Glomerular visceral epithelial cell (primary cell): ENCODE data around the gene POLR3G.

Experiments used
- DNase-seq: peaks from one replicate; pipeline ENCODE4 v3.0.0-alpha.2; 2016; ENCODE audit errors: extremely low spot score

Gene POLR3G, protein sequence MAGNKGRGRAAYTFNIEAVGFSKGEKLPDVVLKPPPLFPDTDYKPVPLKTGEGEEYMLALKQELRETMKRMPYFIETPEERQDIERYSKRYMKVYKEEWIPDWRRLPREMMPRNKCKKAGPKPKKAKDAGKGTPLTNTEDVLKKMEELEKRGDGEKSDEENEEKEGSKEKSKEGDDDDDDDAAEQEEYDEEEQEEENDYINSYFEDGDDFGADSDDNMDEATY

DNA sequence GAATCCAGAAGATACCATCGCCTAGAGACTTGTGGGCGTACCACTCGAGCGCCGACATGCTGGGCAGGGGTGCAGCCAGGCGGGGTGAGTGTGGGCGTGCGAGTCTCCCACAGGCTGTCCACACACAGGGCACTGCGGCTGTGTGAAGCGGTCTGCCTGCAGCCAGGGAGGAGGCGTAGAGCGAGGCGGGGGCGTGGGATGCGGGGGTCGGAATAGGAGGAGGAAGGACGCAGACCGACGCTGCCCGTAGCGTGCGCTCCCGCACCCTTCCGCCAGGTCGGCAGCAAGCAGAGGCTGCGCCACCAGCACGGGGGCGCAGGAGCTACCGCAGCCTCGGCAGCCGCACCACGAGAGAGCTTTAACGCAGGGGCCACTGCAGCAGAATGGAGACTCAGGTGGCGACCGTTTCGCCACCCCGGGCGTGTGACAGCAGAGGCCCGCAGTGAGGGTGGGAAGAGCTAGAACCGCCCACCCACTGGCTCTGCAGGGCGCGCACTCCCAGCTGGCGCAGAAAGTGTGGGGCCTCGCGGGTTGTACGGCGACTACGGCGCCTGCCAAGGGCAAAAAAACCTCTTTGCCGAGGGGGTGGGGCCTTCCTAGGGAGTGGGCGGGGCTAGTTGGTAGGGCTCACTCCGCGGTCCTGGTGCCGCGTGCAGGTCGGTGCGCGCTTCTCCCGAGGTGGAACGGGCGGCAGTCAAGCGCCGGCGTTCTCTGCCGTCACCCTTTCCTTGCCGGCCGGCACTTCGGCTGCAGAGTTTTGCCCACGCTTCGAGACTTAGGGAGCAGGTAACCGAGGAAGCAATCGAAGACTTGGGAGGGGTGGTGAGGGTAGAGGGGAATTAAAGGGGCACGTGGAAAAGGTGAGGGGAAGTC lies at the start of gene POLR3G, which contains the start of gene MBLAC2:
TSS of gene POLR3G (plus strand) at position 630 of the 873 bp plus-strand sequence. CDS start 10,704 bp downstream, outside the sequence.
TSS of gene MBLAC2 (minus strand) at position 537 of the 873 bp plus-strand sequence. CDS start at position 58, 479 bp downstream.
- DNase-seq = peak; percentile 96

DNA sequence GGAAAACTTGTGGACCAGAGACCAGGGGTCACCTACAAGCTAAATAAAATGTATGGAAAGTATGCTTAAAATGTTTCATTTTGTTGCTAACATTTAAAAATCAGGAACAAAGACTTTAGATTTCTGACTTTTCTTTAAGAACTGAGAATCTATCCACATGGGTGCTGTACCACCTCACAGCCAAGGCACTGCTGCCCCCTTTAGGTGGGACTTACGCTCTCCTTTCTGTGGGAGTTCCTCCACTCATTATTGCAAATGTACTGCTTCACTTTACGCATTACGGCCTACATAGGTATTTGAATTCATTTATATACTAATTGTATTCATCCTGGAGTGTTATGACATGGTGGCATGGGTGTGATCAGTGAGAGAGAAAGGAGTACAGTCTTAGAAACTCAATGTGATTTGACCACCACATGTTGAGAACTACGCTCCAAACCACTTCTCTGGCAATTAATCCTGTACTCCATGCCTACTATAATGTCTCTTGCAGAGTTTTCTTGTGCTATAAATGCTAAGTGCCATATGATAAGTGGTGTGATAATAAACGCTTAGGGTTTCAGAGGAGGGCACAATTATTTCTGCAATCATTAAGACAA lies 40.4 kb upstream of the POLR3G start:
- peak; percentile 31 for DNase-seq

DNA sequence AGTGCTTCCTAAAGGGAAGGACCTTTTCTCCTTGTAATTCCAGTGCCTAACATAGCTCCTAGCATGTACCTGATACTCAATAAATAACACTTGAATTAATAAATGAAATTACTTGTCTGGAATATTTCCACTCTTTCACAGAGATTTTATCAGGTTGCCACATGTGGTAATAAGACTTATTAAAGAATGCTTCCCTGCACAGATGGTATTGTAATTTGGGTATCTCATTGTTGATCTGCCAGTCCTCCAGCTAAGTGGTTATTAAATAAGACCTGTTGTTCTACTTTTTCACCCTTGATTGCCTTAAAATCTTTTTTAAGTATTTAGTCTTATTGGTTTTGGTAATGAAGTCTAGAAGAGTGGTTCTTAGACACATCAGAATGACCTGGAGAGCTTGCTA lies 37.0 kb upstream of the POLR3G start:
- no peak for DNase-seq

DNA sequence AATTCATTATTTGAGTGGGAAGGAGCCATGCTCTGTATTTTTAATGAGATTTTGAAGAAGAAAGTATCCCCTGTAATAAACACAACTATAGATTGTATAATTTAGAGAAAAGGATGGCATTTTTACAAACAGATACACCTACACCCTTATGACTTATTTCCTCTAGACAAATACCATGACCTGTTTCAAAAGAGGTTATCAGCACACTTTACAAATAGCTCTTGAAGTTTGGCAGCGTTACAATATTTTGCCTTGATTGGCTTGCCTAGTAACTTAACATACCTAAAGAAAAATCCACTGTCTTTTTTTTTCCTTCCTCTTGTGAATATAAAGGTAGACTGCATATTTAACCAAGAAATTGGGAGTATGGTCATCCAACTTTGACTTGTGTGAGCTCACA lies 36.6 kb upstream of the POLR3G start:
- DNase-seq = no peak

DNA sequence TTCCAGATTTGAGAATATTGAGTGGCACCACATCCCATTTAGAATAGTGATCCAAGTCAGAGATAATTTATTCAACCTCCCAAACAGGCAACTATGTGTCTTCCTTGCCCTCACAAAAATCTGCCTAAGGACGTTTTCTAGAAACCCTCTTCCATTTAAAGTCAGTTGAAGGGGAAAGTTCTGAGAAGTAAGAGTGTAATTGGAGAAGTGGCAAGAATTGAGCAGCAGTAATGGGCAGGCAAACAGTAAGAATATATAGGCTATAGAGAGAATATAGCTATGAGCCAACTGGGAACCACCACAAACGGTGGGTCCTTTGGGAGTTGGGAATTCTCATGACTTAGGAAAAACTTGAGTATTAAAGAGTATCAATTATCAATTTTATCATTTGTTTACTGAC lies 34.0 kb upstream of the POLR3G start:
- DNase-seq = no peak

DNA sequence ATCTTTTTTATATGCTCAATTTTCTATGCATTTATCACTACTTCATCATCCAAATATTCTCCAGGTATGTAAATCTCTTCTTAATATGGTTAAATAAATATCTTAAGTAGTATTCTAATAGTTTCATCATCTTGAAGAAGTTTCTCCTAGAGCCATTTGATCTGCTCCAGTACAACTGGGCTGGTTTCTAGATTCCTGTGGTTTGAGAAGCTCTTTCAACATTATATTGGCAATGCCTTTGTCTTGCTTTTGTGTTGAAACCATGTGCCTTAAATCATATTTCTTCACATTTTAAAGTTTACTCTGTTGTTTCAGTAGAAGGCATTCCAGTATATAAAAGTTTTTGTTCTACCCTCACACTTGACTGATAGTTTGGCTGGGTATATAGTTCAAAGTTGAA lies 27.7 kb upstream of the POLR3G start:
- no peak for DNase-seq

DNA sequence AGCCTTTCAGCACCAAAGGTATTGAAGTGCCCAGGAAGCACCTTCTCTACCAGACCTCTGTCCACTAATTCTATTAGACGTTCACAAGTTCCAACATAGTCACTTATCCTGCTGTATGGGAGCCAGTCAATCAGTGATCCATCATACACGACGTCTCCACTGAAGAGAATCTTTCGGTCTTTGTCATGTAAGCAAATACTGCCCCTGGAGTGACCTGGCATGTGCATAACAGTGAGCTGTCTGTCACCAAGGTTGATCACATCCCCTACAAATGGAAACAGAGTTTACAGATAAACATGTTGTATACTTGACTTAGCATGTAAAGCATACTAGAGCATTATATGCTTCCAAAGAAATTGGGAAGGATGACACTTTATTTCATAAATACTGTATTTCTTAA lies 13.4 kb upstream of the POLR3G start:
- DNase-seq = no peak

DNA sequence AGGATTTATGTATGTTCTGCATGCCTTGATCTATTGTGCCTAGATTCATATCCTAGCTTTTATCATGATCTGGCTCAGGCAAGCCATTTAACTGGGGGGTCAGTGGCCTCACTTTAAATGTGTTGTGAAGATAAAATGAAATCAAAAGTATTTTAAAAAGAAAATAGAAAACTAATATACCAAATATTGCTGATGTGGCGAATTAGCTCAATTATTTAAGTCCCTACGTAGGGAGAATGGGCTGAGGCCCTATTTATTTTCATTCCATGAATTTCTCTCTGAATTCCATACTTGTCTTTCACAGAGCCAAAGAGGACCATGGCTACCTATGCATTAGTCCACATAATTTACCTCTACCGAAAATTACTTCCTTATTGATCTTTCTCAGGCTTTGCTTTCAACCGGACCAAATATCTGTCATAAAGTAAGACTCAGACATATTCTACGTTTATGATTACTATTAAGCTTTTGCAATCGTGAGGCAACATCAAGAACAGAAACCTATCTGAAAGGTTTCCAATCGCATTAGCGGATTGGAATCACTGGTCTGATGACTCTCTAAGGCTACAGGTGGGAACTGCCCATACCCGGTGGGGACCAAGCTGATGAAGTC lies 1.8 kb upstream of the POLR3G start:
- no peak for DNase-seq

DNA sequence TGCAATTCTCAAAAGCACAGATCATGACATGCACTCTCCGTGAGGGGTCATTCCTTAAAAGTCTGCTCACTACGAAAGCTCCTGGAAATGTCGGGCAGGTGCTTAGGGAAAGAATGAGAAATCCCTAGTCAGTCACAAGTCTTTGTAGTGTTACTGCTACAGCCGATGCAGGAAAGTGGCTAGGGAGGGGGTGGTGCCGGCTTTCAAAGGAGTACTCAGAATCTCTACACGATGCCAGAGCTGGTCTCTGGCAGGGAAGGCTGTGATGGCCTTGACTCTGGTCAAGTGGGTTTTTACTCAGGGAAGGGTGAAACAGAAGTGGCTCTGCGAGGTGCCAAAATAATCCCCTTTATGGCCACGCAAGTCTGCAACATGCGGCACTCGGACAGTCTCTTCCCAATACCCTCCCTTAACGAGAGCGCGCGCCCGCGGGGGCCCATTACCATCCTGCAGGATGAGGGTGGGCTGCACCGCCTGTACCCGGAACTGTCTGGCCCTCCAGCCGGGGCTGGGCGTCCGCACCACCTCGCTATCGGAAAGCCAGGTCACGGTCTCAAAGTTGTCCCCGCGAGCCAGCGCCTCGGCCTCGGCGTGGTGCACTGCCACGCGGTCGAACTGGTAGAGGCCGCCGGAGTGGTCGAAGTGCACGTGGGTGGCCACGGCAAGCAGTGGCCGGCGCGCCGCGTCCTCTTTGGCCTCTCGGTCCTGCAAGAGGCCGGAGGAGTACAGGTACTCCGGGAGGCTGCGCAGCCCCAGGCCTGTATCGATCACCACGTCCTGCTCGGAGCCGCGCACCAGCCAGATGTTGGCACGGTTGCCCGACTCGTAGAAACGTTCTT lies 1.0 kb upstream of the POLR3G start:
- peak; percentile 38 for DNase-seq

DNA sequence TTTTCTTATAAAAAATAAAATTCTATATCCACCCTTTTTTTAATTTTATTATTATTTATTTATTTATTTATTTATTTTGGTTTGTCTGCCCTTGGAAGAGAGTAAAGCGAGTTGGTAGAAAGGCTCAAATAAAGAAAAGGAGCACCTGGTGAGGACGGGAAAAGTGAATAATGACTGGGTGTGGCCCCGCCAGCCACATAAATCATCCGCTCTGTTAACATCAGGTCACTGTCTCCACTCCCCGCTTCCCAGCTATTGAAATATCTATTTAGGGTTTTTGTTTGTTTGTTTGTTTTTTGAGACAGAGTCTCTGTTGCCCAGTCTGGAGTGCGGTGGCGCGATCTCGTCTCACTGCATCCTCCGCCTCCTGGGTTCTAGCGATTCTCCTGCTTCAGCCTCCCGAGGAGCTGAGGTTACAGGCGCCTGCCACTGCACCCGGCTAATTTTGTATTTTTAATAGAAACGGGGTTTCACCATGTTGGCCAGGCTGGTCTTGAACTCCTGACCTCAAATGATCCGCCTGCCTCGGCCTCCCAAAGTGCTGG lies 844 bp downstream of the POLR3G start:
- DNase-seq = no peak

DNA sequence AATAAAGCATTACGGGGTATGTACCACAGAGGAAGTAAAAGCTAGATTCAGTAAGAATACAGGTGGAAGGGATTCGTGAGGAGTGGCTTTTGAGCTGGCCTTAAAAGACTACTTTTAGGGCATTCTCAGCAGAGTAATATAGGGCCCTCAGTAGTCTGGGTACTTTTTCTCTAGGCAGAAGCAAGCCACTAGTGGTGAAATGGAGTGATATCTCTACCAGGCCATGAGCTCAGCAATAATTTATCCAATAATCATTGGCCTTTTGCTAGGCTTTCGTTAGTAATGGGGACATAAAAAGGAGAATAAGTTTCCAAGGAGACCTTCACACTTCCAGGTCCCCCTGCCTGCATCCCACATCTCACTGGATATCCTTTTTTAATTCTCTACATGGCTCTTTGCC lies 1.7 kb downstream of the POLR3G start:
- DNase-seq = no peak

DNA sequence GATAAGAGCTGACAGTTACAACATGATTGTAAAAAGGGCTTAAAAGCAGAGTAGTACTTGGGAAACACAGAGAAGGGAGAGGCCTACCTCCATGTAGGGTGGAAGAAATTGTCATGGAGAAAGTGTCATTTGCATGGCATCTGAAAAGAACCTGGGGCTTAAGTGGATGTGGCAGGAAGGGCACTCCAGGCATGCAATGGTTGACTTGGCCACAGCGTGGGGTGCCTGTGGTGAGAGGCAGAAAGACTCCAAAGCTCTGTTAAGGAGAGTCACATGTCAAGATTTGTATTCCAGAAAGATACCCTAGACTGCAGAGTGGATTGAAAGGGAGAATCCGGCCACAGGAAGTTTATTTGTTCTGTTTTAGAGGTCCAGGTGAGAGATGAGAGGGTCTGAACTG lies 2.4 kb downstream of the POLR3G start:
- DNase-seq = no peak

DNA sequence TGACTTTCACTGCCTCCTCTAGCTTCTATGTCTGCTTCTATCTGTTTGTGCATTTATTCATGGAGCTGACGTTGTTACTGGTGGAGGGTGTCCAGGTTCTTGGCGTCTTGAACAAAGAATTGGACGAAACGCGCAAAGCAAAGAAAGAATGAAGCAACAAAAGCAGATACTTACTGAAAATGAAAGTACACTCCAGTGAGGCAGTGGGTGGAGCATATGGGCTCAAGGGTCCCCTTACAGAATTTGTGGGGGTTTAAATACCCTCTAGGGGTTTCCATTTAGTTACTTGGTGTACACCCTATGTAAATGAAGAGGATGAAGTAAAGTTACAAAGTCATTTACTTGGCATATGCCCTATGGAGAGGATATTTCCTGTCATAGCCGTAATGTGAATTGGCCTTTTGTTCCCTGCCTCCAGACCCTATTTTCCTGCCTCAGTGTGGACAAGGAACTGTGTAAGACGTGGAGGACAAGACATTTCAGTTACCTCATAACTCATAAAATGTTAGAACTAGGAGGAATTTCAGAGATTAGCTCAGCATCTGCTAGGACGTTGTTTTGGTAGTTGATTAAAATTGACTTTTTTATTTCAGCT lies 3.1 kb downstream of the POLR3G start:
- DNase-seq = no peak

DNA sequence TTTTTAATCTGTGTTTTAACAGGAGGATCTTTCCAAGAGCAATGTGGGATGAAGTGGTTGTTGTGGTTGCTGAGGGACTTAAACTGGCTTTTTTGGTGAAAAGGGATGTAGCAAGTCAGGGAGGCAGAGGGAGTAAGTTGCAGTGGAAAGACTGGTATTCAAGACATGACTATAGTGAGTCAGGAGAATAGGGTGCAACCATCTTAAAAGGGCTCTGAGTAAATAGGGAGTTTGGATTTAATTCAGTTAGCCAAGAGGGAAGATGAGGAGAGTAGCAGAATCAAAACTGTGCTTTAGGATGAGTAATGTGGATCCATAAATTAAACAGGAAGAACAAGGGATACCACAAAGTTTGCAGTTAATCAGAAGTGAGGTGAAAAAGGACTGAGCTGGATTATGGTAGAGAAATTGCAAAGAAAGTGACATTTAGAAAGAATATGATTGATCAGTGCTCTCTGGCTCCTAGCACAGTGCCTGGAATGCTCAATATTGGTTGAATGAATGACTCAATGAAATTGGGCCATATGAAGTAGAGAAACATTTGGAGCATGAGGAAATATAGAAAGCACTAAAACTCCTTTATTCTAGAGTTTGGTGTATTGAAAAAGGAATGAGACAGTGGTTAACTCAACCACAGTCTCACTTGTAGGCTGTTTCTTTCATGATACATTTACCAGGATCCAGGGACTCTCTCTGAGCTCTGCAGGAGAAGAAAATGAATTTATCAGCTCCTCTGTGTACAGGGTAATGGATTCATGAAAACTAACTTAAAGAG lies 5.1 kb downstream of the POLR3G start:
- no peak for DNase-seq

DNA sequence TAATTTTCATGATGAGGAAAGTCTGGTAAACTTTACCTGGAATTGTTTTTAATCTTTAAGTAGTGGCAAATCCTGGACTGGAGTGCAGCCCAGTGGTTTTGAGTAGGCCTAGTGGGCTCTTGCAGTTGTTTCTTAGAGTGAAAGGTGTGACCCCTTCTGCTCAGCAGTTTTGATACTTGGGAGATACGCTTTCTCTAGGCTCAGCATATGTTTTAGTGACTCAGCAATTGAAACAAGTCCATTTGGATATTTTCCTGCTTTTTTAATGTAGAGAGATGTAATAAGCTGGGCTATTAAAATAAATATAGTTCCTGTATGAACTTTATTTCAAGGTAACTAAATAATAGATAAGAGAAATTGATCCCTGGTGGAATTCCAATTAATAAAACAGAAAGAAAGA lies 6.0 kb downstream of the POLR3G start:
- no peak for DNase-seq

DNA sequence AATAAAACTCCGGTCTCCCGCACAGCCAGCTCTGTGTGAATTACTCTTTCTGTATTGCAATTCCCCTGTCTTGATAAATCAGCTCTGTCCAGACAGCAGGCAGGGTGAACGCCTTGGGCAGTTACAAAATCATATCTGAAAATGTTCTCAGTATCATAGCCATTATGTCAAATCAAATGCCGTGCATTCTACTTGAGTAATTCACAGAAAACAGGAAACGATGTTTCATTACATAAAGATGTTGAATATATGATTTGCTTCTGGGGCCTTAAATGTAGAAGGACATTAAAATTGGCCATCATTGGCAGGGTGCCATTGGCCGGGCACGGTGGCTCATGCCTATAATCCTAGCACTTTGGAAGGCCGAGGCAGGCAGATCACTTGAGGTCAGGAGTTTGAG lies 8.5 kb downstream of the POLR3G start:
- no peak for DNase-seq

DNA sequence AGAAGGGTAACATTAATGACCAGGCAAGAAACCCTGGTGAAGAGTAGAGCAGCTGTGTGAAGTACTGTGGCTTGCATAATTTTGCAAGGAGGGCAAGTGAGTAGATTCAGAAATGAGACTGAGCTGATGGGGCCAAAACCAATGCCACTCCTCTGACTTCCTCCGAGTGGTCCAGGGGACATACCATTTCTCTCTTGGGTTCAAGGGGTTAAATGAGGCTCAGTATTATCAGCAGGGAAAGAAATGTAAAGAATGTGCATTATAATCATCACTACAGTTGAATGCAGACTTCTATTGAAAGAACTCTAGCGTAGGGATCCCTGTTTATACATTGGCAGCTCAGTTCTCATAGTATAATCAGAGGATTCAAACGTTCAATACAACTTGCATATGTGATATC lies 9.9 kb downstream of the POLR3G start:
- no peak for DNase-seq

DNA sequence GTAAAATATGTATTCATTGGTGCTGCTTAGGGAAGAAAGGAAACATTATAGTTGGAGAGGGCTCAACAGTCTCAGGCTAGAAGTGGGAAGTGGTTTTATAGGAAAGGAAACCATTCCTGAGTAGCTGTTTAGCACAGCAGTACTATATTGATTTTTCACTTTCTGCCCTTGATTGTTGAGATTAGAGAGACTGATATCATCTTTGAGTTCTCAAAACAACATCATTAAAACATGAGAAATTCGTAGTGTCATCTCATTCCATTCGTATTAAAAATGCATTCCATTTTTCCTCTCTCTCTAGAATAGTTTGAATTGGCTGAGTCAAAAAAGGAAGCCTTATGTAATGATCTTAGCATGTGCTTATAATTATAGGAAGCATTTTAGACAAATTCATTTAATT lies 14.1 kb downstream of the POLR3G start:
- no peak for DNase-seq

DNA sequence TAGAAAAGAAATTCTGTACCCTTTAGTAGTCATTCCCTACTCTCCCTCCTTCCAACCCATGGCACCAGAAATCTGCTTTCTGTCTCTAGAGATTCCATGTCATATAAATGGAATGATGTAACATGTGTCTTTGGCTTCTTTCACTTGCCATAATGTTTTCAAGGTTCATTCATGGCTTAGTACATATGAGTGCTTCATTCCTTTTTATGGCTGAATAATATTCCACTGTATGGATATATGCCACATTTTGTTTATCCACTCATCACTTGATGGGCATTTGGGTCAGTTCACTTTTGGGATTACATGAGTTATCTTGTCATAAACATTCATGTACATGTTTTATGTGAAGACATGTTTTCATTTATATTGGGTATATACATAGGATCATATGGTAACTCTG lies 19.4 kb downstream of the POLR3G start:
- no peak for DNase-seq

DNA sequence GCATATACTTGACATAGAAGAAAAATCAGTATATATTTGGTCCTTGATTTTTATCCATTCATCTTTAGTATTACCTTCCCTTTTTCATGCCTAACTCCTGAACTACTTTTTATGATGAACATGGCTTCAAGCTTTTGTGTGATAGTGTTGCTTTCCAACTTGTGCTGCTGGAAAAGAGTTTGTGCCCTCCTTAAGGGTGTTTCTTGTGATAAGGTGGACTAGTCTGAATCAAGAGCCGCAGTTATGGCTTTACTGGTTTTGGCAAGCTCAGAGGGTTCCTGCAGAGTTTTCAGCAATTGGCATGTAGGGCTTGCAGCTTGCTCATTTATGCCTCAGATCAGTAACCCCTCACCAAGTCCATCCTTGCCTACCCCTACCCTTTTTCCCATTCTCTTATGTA lies 20.5 kb downstream of the POLR3G start:
- DNase-seq = no peak
